Vagina (tissue), 2 donors: ENCODE data around the gene SUSD6. TPM values are rescaled to one million over a fixed set of nuclear protein-coding genes. Genes with fewer than 3 reads are reported as not detected.
"Not testable (repeated sequence)": the region's sequence is repeated elsewhere in the genome, so short reads cannot be mapped to it uniquely, and the experiment has no call there.

Experiments used
- DNase-seq, 2 donors: peaks; one replicate each; pipeline ENCODE4 v3.0.0-alpha.2; 2017; ENCODE audit errors: extremely low spot score in 2 of 2
- H3K27ac ChIP-seq: fragments of 200-600 bp; sonication (generic); one replicate; pipeline ENCODE4 v1.5.1; 2019
- H3K27me3 ChIP-seq: fragments of 200-600 bp; sonication (generic); one replicate; pipeline ENCODE4 v1.5.1; 2019
- H3K36me3 ChIP-seq, 2 donors: fragments of 200-600 bp; sonication (generic); one replicate each; pipeline ENCODE4 v1.5.1; 2017 to 2019
- H3K4me1 ChIP-seq: fragments of 200-600 bp; sonication (generic); one replicate; pipeline ENCODE4 v1.5.1; 2019
- H3K4me3 ChIP-seq, 2 donors: fragments of 200-600 bp; sonication (generic); 1 replicate in 1 of 2; 2 replicates in 1 of 2; pipeline ENCODE4 v1.5.1; 2016 to 2019
- H3K9me3 ChIP-seq: fragments of 200-600 bp; sonication (generic); one replicate; pipeline ENCODE4 v1.5.1; 2019
- CTCF ChIP-seq, 3 experiments: fragments of 450-650 bp in 2 of 3; fragments of 200-600 bp in 1 of 3; sonication (generic) in 1 of 3; IDR thresholded peaks; one replicate each; pipeline ENCODE4 v1.5.1; 2017 to 2019; ENCODE audit warnings: antibody characterized with exemption in 3 of 3, mild to moderate bottlenecking in 2 of 3, moderate library complexity in 2 of 3
- POLR2A ChIP-seq, 2 donors: fragments of 450-650 bp; IDR thresholded peaks; one replicate each; pipeline ENCODE4 v1.6.1; 2017; ENCODE audit warnings: antibody characterized with exemption in 2 of 2, mild to moderate bottlenecking in 2 of 2, moderate library complexity in 2 of 2
- POLR2AphosphoS5 ChIP-seq, 2 donors: sonication (generic); formaldehyde crosslinking; IDR thresholded peaks; one replicate each; pipeline ENCODE4 v1.9.0; 2017; ENCODE audit warnings: antibody characterized with exemption in 2 of 2, mild to moderate bottlenecking in 2 of 2, low read depth in 1 of 2; ENCODE audit not compliant: insufficient read depth in 1 of 2
- intact Hi-C: fragments of 100-400 bp; cut with DNase I; formaldehyde crosslinking; loops from one replicate; pipeline ENCODE4 v1.15.1; 2023
- total RNA-seq: library from RNA; depleted of rRNA; stranded (reverse); fragments of >200 nt; gene quantifications from one replicate; pipeline ENCODE4 v1.2.3, GENCODE V29; 2016

SUSD6 gene
- total RNA-seq, 1 donor from 2014 or later: 36.6 TPM

GRCh38 chr14:69720912-69721311 lies 109.5 kb downstream of the SUSD6 start:
- DNase-seq: no peak
- no peaks in the 10 kb centered on the region for H3K27me3 ChIP-seq

GRCh38 chr14:69726761-69727511 lies 115.5 kb downstream of the SUSD6 start:
- Histone ChIP-seq H3K27ac (peak overlapping the region; percentile 63), H3K4me3 (peak overlapping the region; percentile 25 to 40), H3K36me3 (no peaks in the 10 kb centered on the region), H3K27me3 (no peaks in the 10 kb centered on the region), H3K9me3 (no peaks in the 10 kb centered on the region), H3K4me1 (peaks cover 8% of the 10 kb centered on the region)
- intact Hi-C loops: loop anchor here (2.0 to 5.0 kb wide), 2 partner anchors 125 to 142 kb away; no protein-coding TSS in a partner anchor
- TF ChIP-seq POLR2AphosphoS5 (IDR thresholded peaks at IDR 0.05; ENCODE audit: insufficient read depth in 1 of 2, low read depth in 1 of 2) (peak in 1 of 2 donors; percentile 44), CTCF (IDR thresholded peaks at IDR 0.05) (peak; percentile 90 to 99 (median 97)), POLR2A (IDR thresholded peaks at IDR 0.05) (no peak)
- no peak for DNase-seq

More at GRCh38 chr14:69720912-69721311, 109.5 kb downstream of the SUSD6 start:
- H3K4me1 ChIP-seq: peaks cover 14% of the 10 kb centered on the region
- intact Hi-C loops: no loop called here
- H3K36me3 ChIP-seq: no peaks in the 10 kb centered on the region
- no peak overlapping the region for H3K27ac ChIP-seq
- H3K4me3 ChIP-seq: no peak overlapping the region
- TF ChIP-seq POLR2AphosphoS5 (IDR thresholded peaks at IDR 0.05; ENCODE audit: insufficient read depth in 1 of 2, low read depth in 1 of 2): no peak
- TF ChIP-seq POLR2A (IDR thresholded peaks at IDR 0.05): no peak
- no peak for TF ChIP-seq CTCF (IDR thresholded peaks at IDR 0.05)
- H3K9me3 ChIP-seq: no peaks in the 10 kb centered on the region

- intact Hi-C loops: loop anchor here (2.0 to 5.0 kb wide), 2 partner anchors 126 to 143 kb away; no protein-coding TSS in a partner anchor
- no peaks in the 10 kb centered on the region for H3K36me3 ChIP-seq
- no peak overlapping the region for H3K4me3 ChIP-seq
- H3K27me3 ChIP-seq: no peaks in the 10 kb centered on the region
- TF ChIP-seq CTCF (IDR thresholded peaks at IDR 0.05) (no peak), POLR2AphosphoS5 (IDR thresholded peaks at IDR 0.05; ENCODE audit: insufficient read depth in 1 of 2, low read depth in 1 of 2) (no peak), POLR2A (IDR thresholded peaks at IDR 0.05) (no peak)
- H3K9me3 ChIP-seq: no peaks in the 10 kb centered on the region
- peaks cover 8% of the 10 kb centered on the region for H3K4me1 ChIP-seq
- DNase-seq: no peak
- peak overlapping the region; percentile 19 for H3K27ac ChIP-seq
Observed at GRCh38 chr14:69727860-69728259, 116.5 kb downstream of the SUSD6 start.

- H3K27me3 ChIP-seq, H3K4me1 ChIP-seq, H3K9me3 ChIP-seq, H3K27ac ChIP-seq, intact Hi-C loops, H3K36me3 ChIP-seq, H3K4me3 ChIP-seq: not testable (repeated sequence)
- DNase-seq: peak in 1 of 2 donors; percentile 5
Observed at GRCh38 chr14:69731919-69732598, 120.7 kb downstream of the SUSD6 start.

- H3K27ac ChIP-seq, H3K36me3 ChIP-seq, H3K9me3 ChIP-seq, H3K4me3 ChIP-seq, DNase-seq, intact Hi-C loops, H3K4me1 ChIP-seq, H3K27me3 ChIP-seq: not testable (repeated sequence)
Observed at GRCh38 chr14:69736405-69736804, 125.0 kb downstream of the SUSD6 start.

- DNase-seq: peak in 1 of 2 donors; percentile 11
- Histone ChIP-seq H3K4me1 (no peaks in the 10 kb centered on the region), H3K4me3 (no peak overlapping the region), H3K27me3 (no peaks in the 10 kb centered on the region), H3K27ac (no peak overlapping the region), H3K36me3 (no peaks in the 10 kb centered on the region), H3K9me3 (no peaks in the 10 kb centered on the region)
- TF ChIP-seq POLR2AphosphoS5 (IDR thresholded peaks at IDR 0.05; ENCODE audit: insufficient read depth in 1 of 2, low read depth in 1 of 2) (no peak), POLR2A (IDR thresholded peaks at IDR 0.05) (no peak), CTCF (IDR thresholded peaks at IDR 0.05) (no peak)
- intact Hi-C loops: no loop called here
Observed at GRCh38 chr14:69741055-69741454, 129.7 kb downstream of the SUSD6 start.
